HG03175 (cell line): ENCODE data around the gene ARNT2.

Source experiments
- ATAC-seq: cut with Tn5 transposase; IDR thresholded peaks from one replicate; pipeline ENCODE4 v1.9.1; 2021; ENCODE audit warnings: mild to moderate bottlenecking, moderate library complexity; ENCODE audit not compliant: unreplicated experiment

The ARNT2 gene

DNA sequence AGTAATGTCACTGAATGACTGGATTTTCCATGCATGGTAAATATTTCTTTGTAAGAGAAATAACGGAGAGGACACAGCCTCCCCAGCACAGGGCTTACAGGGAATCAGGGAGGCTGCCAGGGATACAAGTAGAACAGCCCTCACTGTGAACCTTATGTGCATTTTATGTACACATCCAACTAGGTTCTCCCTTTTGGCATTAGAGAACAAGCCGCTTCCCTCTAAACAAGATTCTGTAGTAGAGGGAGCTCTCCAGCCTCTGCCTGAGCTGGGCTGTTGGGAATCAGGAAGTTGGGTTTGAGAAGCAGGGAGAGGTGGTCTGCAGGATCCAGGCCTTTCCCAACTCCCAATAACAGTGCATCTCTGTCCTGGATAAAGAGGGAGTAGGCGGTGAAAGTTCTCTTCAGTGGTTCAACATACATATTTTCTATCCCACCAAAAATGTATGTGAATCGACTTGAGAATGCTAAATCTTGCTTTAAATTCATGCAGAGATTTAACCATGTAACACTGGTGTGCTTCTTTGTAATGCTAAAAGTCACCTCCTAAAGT is 83.7 kb downstream of the ARNT2 start:
- ATAC-seq, result no peak

GRCh38 chr15:80489030-80489594 is 84.9 kb downstream of the ARNT2 start:
- no peak for ATAC-seq

DNA sequence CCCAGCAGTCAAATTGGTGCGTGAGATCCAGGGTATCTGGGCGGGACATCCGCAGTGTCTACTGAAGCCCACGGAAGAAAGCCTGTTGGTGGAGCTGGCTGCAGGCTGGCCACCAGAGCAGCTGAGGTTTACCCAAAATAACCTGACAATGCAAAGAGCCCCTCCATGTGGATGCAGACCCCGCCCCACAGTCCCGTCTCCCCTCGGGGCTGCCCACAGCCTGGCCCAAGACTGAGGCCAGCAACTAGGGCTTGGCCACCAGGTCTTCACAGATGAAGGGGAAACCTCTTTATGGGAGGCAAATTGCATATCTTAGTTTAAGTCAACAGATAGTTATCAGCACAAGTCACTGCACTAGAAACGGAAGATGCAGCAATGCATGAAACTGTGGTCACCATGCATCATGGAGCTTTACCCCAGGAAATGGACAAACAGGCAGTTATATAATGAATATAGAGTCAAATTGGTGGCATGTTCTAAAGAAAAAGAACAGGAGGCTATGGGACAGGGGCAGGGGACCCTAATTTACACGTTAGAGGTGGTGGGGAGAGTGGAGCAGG is 86.3 kb downstream of the ARNT2 start:
- ATAC-seq, result no peak

DNA sequence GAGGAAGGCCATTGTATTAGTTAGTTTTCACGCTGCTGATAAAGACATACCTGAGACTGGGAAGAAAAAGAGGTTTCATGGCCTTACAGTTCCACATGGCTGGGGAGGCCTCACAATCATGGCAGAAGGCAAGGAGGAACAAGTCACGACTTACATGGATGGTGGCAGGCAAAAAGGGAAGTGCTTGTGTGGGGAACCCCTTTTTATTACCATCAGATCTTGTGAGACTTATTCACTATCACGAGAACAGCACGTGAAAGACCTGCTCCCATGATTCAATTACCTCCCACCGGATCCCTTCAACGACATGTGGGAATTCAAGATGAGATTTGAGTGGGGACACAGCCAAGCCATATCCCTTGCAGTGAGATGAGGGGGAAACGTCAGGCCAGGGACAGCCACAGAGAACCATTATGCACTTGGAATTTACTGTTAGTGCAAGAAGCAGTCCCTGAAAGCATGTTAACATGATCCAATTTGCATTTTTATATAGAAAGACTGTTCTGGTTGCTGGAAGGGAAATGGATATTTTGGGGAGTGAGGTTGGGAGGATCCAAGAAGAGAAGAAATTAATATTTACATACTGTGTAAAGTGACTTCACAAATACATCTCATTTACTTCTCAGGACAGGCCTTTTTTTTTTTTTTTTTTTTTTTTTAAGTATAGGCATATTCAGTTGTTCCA is 87.1 kb downstream of the ARNT2 start:
- ATAC-seq, result no peak

GRCh38 chr15:80492409-80492808 is 88.2 kb downstream of the ARNT2 start:
- no peak for ATAC-seq

DNA sequence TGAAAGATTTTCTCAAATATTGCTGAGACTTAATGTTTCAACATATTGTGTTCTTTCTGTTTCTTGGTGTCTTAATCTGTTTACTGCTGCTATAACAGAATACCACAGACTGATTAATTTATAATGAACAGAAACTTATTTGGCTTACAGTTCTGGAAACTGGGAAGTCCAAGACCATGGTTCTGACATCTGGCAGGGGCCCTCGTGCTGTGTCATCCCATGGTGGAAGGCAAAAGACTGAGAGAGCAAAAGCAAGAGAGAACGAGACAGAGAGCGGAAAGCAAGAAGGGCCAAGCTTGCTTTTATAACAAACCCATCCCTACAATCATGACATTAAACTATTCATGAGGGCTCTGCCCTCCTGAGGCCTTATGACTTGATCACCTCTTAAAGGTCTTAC is 88.7 kb downstream of the ARNT2 start:
- ATAC-seq, result no peak

DNA sequence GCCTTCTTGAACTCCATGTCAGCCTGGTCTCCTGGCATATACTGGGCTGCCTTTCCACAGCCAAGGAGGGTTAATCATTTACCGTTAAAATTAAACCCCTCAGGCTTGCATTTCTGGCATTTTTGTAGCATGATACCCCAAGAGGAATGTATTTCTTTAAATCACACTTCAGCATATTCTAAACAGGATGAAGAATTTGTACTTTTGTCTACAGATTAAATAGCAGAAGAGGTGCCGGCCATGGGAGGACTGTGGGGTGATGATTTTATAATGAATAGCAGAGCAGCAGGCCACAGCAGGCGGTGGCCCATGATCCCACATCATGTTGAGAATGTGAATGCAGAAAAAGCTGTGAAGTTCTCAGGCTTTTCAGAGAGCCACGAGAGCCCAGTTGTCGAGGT is 90.2 kb downstream of the ARNT2 start:
- no peak for ATAC-seq

DNA sequence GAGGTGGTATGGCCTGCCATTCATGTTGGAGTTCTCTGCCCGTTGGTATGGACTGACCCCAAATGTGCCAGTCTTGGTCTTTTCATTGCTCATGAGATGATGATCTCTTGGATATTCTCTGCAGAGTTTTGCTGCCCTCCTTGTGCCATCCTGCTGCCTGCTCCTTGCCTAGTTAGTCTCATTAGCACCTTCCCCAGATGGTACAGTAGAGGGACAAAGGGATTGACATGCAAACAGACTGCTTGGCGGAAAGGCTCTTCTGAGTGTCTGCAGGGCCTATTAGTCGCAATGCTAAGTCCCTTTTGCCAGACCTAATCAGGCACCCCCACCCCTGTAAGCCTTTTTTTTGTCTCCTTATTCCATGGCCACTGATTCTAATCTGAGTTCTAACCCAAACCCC is 90.6 kb downstream of the ARNT2 start:
- ATAC-seq, result no peak

DNA sequence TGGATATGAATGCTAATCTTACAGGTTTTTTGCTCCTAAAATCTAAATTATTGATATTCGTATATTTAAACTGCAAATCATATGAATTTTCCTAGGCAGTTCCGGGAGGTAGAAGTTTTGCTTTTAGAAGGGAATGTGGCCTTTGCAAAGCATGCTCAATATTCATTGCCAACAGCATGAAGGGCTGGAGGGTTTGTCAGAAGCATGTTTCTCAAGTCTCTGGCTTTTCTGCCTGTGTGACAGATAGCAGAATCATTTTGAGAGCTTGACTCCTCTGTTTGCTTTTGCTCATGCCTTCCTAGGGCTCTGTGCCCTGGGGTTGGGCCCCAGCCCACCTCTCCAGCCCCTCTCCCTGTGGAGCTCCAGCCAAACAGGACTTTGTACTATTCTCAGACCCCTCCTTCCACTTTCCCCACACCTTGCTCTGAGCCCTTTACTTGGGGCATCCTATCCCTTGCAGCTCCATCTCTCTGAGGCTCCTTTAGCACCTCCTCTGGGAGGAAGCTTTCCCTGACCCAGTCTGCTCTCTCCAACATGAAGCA is 91.3 kb downstream of the ARNT2 start:
- no peak for ATAC-seq

DNA sequence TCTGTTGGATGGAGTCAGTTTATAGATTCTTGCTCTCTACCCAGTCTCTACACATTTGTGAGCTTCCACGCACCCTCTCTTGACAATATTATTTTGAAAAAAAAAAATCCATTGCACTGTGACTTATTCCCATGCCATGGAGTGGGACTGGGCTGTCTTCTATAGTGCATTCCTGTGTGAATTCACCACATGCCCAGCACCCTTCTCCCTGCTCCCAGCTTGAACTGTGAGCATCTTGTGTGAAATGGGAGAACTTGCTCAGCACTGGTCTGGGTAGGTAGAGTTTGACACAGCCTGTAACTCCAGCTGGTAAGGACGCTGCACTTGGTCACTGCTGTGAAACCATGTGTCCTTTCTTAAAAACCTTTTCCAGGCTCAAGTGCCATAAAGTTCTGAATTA is 91.9 kb downstream of the ARNT2 start:
- no peak for ATAC-seq

GRCh38 chr15:80497221-80497620 is 93.0 kb downstream of the ARNT2 start:
- ATAC-seq, result no peak

GRCh38 chr15:80498652-80499051 is 94.5 kb downstream of the ARNT2 start:
- no peak for ATAC-seq

DNA sequence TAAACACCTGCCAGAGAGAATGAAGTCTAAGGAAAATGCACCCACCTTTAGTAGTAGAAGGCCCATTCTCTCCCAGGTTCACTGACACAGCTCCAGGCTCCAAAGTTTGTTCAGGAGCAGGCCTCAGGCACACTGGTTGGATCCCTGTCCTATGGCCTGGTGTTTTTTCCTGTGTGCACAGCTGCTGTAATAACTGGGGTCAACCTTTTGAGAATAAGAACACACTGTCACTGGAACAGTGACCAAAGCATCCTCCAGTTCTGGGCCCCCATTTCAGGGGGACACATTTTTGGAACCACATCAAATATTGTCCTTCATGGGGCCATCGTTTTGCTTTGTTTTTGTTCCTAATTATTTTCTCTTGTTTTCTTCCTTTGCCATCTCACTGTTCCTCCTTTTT is 95.8 kb downstream of the ARNT2 start:
- ATAC-seq, result no peak

GRCh38 chr15:80501476-80501875 is 97.3 kb downstream of the ARNT2 start:
- no peak for ATAC-seq

- ATAC-seq, result no peak
These were observed 98.6 kb downstream of the ARNT2 start for GRCh38 chr15:80502782-80503181.

GRCh38 chr15:80503319-80503952 is 99.3 kb downstream of the ARNT2 start:
- ATAC-seq, result no peak

- ATAC-seq, result no peak
These were observed 100.7 kb downstream of the ARNT2 start for GRCh38 chr15:80504931-80505330.

- ATAC-seq, result no peak
These were observed 102.2 kb downstream of the ARNT2 start for GRCh38 chr15:80506286-80506893.

- ATAC-seq, result no peak
These were observed 102.9 kb downstream of the ARNT2 start for GRCh38 chr15:80507131-80507530.

GRCh38 chr15:80507638-80508316 is 103.6 kb downstream of the ARNT2 start:
- no peak for ATAC-seq

- ATAC-seq, result no peak
These were observed 104.6 kb downstream of the ARNT2 start for GRCh38 chr15:80508783-80509182.
